Activated gamma-delta T cell (primary cell): ENCODE results near the gene LPIN3.

Experiments used
- DNase-seq: peaks from one replicate; lab custom pipeline; 2025; lab: John Stamatoyannopoulos, UW

Gene LPIN3

GRCh38 chr20:41349266-41349665 lies 8.6 kb downstream of the LPIN3 start:
- no peak for DNase-seq

- no peak for DNase-seq
Observed at GRCh38 chr20:41349943-41350342, 9.3 kb downstream of the LPIN3 start.

GRCh38 chr20:41350408-41350962 lies 9.9 kb downstream of the LPIN3 start:
- DNase-seq: no peak

GRCh38 chr20:41352106-41352505 lies 11.5 kb downstream of the LPIN3 start:
- DNase-seq: no peak

GRCh38 chr20:41352666-41353065 lies 12.0 kb downstream of the LPIN3 start:
- DNase-seq: no peak

GRCh38 chr20:41353530-41353929 lies 12.9 kb downstream of the LPIN3 start:
- DNase-seq: no peak

GRCh38 chr20:41355192-41355591 lies 14.6 kb downstream of the LPIN3 start:
- DNase-seq: no peak

- no peak for DNase-seq
Observed at GRCh38 chr20:41355598-41356203, 15.1 kb downstream of the LPIN3 start.

- DNase-seq: no peak
Observed at GRCh38 chr20:41356951-41357350, 16.3 kb downstream of the LPIN3 start.

GRCh38 chr20:41357424-41358163 lies 17.0 kb downstream of the LPIN3 start:
- DNase-seq: no peak

- no peak for DNase-seq
Observed at GRCh38 chr20:41358230-41358629, 17.6 kb downstream of the LPIN3 start.

- DNase-seq: no peak
Observed at GRCh38 chr20:41358717-41359116, 18.1 kb downstream of the LPIN3 start.

GRCh38 chr20:41359541-41360011 lies 19.0 kb downstream of the LPIN3 start:
- no peak for DNase-seq

- no peak for DNase-seq
Observed at GRCh38 chr20:41360831-41361756, 20.5 kb downstream of the LPIN3 start.

GRCh38 chr20:41361757-41362747 lies 21.4 kb downstream of the LPIN3 start:
- DNase-seq: no peak

- no peak for DNase-seq
Observed at GRCh38 chr20:41362748-41363140, 22.1 kb downstream of the LPIN3 start.

- no peak for DNase-seq
Observed at GRCh38 chr20:41363601-41364000, 23.0 kb downstream of the LPIN3 start.

- no peak for DNase-seq
Observed at GRCh38 chr20:41364236-41364855, 23.7 kb downstream of the LPIN3 start.

- DNase-seq: no peak
Observed at GRCh38 chr20:41364967-41365765, 24.5 kb downstream of the LPIN3 start.
